NCI-H1436 (cell line): Measurements from ENCODE around the gene GORASP1.

Source experiments
- DNase-seq: peaks from one replicate; lab custom pipeline; 2025; lab: John Stamatoyannopoulos, UW

Gene GORASP1

DNA sequence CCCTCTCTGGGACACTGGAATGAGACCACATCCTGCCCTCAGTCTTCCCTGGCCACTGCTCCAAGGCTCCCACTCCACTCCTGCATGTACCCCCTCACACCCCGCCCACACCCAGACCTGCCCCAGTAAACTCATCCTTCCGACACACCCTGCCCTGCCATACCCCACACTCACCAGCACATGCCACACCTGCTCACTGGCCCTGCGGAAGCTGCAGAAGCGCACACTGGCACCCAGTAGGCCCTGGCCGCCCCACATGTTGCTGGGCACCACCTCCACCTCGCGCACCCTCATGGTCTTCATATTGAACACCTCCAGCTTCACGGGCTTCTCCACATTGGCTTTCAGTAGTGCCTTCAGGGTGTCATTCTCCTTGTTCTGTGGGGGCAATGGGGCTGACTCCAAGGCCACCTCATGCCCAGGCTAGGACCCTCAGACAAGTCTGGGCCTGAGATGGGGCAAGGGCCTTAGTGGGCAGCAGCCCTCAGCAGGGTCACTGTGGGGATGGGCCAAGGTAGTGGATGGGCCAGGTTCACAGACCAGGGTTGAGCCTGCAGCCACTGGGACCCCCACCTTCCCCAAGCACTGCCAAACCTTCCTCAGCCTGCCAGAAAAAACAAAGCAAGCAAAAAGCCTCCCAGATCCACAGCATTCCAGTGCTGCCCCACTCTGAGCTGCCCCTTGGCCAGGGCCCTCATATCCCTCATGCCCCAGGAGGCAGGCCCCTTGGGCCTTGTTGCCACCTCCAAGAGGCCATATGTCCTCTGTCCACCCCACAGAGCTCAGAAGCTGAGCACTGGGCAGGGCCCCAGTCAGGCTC is 4.7 kb downstream of the GORASP1 start:
- no peak for DNase-seq

DNA sequence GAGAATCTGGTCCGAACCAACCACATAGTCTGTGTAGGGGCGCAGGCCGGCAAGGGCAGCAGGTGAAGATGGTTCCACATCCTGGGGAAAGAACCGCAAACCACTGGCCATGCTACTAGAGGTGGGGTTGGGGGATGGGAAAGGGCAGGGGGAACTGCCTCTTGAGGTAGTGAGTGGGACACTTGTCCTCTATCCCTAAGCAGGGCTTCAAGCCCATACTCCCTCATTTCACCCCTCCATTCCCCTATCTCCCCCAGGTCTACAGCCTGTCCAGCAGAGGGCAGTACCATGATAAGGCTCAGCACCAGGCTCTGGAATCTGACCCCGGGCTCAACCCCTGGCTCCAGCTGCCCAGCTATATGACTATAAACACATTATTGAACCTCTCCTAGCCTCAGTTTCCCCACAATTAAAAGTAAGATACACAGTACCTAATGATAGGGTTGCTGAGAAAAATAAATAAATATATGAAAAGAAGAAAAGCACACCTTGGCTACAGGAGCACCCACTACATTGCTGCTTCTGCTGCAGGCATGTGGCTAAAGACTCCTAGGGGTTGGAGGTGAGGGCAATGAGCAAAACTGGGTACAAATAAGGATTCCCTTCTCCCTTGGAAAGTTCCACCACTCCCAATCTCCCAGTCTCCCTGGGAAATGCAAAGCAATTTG is 6.3 kb downstream of the GORASP1 start:
- DNase-seq = no peak

DNA sequence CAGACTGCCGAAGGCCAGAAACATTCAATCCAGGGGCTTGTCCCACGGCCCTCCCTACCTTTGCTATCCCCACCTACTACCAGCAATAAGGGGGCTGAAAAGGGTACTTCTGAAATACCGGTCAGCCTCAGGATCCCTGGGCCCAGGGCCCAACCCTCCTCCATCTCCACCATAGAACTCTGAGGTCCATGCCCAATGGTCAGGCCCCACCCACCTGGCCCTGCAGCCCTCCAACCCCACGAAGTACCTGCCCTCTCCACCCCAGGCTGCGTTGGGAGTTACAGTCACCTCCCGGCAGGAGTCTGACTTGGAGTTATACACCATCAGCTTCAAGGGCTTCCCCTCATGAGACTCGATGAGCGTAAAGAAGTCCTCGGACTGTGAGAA is 6.9 kb downstream of the GORASP1 start:
- DNase-seq = no peak

DNA sequence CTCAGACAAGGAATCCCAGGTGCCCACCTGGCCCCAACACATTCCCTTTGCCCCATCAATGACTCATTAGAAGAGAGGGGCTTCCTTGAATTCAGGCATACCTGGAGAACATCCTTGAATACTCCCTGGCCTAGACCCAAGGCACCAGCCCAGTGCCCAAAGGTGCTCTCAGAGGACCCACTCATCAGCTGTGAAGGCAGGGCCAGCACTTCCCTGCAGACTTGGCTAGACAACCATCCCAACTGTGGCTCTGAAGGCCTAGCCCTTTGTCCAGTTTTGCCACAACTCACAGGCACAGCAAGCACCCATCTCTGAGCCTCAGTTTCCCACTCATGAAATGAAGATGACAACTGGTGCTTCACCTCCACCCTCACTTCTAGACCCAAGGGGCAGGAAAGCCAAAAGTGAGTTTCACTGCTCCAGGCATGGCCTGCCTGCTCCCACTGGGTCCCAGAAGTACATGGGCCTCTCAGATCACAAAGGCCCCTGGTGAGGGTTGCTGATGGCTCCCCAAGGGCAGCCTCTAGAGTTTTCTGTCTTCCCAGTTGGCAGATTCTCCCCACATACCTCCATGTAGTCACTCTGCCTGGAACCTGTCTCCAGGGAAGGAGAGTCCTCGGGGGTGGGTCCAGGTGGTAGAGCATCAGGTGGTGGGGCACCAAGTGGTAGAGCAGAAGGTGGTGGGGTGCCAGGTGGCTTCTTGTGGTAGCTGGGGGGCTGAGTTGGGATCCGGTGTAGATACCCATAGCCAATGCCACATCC is 7.5 kb downstream of the GORASP1 start:
- DNase-seq = no peak

DNA sequence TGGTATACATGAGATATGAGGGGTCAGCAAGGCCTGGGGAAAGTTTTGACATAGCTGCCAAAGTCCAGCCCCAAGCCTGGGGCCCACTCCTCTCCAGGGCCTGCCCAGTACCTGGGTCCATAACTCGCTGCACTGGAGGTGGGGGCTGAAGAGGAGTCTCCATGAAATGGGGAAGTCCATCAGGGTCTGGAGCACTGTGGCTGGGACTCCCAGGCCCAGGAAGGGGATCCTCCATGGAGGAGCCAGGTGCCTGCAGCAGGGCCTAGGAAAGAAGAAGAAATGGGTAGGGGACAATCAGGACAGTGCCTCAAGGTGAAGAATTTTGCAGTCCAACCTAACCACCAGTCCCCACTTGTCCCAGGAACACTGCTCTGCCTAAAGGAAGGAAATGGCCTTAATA is 8.2 kb downstream of the GORASP1 start:
- no peak for DNase-seq

DNA sequence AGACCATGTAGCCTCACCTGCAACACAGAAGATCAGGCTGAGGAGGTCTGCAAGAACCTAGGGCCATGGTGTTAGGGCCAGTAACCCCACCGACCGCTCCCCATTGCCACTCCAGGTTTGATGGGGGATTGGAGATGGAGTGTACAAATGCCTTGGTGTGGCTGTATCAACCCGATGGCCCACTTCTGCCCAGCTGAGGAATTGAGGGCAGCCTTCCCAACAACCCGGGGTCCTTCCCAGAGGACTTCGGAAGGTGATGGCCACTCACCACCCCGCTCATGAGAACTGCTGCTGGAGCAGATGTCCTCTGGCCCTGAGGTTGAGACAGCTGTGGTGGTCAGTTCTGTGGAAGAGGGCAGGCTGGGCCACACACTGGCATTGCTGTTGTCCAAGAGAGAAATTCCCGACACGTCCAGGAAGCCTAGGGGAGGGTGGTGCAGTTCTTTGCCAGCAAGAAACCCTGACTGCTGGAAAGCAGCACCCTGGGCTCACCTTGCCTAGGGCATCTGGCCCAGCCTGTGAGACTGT is 8.9 kb downstream of the GORASP1 start:
- DNase-seq = no peak

DNA sequence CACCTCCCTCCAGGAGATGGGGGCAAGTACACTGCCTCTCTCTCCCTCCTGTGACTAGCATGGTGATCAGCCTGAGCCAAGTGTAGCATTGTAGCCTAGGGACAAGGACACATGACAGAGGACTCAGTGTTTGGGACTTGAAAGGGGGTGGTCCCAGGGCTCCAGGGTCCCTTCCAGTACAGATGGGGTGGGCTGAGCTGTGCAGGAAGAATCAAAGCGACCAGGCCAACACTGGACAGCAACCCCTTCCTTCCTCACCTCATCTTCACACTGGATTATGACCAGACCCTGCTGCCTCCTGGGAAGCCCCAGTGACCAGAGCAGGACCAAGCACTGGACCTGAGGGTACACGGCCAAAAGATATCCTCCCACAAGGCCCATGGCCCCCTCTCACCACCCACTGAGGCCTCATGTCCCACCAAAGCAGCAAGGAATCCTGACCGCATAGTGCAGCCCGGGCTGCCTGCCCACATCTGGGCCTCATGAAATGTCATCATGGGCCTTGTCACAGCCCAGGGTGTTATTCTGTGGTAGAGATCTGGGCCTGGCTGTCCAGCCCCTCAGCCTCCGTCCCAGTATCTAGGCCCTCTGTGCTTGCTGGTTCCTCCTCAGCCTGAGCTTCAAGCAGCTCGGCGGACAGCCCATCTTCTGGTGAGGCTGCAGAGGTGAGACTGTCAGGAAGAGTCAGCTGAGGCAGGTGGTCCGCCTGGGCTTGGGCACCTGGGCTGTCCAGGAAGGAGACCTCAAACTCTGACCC is 9.5 kb downstream of the GORASP1 start:
- no peak for DNase-seq

DNA sequence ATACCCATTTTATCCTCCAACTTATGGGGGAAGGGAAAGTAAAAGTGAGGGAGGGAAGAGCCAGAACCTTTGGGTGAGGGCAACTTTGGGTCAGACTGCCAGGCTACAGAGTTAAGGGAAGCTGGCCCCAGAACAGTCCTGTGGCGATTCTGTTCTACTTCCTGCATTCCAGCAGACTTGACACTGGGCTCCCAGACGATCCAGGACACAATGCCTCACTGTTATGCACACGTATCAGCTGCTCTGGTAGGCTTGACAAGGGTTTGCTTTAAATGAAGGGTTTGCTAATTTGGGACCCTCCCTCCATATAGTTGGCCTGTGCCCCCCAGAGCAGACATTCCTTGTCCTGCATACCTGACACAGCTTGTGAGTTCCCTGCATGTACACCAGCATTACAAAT is 10.7 kb downstream of the GORASP1 start:
- DNase-seq = no peak

DNA sequence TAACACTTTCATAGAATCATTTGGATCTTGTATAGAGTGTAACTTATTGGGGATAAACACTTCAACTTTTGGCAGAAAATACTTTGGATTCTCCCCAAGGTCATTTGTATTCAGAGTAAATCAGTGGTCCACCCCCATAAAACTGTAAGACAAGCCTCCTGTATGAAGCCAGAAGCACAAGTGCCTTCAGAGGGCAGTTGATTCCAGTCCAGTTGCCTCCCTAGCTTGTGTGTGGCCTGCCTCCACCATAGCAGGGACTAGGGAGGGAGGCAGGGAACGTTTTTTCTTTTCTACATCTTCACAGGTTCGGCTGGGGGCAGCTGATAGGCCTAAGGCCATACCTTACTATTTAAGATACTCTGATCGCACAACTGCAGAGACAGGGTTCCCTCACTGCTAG is 11.6 kb downstream of the GORASP1 start:
- DNase-seq = no peak

DNA sequence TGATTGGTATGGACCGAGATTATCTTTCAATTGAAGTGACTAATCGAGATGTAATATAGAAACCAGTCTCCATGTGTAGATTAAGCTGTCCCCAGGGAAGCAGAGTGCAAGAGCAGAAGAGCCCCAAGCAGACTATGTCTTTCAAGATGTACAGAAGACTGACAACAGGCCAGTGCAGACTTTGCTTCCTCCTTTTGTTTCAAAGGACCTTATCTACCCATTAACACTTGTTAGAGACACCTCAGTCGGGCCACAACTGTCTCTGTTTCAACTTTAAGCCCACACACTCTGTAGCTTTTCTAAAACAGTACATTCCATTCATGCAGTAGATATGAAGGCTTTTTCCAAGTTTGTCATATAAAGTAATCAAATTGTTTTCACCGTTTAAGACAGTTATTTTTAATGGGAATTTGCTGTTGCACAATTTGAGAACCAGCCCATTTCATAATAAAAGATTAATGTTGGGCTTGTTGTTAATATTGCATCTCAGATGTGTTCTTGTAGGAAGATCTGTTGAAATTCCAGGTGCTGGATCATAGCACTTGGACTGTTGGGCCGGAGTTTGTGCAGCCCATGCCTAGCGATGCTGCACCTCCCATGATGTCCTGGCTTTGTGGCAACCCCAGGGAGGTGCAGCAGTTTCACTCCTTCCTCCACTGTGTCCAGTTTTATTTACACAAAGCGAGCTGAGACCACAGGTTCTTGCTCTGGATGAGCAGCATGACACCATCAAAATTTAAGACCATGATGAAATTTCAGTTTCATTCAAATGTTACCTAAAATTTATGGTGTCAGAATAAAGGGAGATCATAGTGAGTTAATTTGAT is 12.4 kb downstream of the GORASP1 start:
- DNase-seq = no peak

DNA sequence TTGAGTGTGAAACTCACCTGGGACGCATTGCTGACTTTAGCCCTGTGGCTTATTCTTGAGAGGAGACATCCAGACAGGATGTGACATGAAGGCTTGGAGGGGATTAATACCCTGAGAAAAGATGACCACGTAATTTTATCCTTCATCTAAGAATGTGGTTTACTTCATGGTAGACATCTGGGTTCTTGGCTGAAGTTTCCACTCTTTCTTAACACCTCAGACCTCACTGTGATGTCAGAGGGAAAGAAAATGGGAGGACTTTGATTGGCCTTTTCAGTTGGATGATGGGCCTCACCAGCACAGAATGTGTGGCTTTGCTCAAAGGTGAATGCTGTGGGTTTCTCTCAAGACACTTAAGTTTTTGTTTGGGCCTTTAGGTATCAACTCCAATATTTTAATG is 16.5 kb downstream of the GORASP1 start:
- DNase-seq = no peak

DNA sequence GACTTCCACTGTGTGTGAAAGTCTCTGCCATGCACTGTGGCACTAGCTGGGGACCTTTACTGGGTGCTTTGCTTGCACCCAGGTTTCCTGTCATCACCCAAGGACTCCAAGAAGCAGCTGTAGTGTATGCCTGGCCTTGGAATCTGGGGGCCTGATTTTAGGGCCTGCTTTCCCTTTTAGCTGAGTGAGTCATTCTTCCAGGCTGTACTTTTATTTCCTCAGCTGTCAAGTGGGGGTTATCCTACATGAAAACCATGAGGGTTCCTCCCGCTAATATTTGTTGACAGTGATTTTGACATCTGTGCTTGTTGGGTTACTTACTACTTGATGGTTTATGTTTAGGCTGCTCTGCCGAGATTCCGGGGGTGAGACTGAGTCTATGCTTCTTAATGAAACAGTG is 18.5 kb downstream of the GORASP1 start:
- no peak for DNase-seq

DNA sequence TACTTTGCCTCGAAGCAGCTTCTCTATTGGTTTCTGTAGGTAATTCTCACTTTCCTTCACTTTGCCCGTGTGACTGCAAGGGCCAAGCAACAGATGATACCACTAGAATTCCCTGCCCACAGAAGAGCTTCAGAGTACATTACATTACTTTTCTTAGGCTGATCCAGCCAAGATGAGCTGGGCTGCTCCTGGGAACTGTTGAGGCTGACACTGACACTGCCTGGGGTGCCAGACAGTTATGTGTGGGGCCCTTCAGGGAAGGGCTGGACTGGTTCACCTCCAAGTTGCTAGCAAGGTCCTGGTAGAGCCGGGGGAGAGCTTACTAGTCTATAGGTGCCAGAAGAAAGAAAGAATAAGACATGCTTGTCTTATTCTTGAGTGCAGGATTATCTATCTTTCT is 19.0 kb downstream of the GORASP1 start:
- no peak for DNase-seq

DNA sequence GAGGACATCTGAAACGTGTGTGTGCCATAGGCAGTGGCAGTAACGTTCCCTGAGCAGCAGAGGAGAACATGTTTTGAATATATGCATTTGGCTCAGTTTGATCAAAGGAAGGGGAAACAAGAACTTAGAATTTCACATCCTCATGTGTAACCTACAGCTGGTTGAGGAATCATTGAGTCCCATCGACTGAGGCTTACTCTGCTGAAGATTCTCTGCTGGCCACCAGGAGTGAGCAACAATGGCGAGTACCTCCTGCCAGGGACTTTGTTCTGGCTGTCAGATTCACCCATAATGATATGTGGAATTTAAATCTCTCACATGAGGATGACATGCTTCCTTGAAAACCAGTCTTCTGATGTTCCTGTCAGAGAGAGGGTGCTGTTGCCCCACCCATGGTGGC is 21.3 kb downstream of the GORASP1 start:
- no peak for DNase-seq

DNA sequence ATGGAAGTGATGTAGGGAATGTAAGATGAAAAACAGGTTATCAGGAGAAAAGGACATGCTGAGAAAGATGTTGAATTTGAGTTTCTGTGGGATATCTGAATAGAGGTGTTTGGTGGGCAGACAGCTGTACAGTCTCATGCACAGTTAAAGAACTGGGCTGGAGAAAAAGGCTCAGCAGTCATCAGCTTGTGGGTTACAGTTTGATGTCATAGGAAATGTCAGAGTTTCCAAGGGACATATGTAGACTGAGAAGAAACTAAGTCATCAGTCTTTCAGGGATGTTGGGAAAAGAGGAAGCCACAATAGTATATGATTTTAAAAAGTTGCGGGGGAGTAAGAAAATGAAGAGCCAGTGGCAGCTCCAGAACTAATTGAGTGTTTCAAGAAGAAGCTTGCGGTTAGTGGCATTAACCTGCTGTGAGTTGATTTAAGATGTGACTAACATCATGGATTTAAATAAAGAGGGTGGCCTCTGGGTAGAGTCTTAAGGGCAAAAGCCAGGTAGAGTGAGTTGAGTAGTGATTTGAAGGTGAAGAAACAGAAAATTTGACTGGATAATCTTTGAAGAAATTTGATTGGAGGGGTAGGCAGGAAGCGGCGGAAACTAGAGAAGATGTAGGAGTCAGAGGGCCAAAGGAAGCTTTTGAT is 24.6 kb downstream of the GORASP1 start:
- DNase-seq = no peak

DNA sequence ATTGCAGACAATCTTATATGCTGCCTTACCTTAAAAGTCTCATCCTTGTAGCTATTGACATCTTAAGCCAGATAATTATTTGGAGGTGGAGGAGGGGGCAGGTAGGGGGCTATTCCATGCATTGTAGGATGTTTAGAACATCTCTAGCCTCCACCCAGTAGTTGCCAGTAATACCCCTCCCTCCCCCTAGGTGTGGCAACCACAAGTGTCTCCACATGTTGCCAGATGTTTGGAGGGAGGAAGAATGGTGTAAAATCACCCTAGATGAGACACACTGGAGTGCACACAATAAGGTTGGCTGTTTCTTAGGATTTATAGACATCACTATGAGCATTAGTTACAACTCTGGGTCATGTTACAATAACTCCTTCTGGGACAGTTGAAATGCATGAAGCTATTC is 27.4 kb downstream of the GORASP1 start:
- no peak for DNase-seq

DNA sequence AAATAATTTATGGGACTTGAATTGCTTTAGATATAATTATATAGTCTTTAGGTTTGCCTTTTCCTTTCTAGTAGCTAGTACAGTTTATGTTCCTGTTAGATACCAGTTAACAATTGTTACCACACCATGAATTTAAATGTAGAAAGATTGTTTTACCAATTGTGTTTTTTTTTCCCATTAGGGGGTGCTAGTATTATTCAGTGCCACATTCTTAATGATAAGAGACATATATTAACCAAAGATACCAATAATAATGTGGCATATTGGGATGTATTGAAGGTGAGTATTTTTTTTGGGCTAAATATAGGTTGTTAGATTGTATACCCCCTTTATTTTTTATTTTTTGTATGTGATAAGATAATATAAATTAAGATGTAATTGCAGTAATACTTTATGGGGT is 27.9 kb downstream of the GORASP1 start:
- DNase-seq = no peak

DNA sequence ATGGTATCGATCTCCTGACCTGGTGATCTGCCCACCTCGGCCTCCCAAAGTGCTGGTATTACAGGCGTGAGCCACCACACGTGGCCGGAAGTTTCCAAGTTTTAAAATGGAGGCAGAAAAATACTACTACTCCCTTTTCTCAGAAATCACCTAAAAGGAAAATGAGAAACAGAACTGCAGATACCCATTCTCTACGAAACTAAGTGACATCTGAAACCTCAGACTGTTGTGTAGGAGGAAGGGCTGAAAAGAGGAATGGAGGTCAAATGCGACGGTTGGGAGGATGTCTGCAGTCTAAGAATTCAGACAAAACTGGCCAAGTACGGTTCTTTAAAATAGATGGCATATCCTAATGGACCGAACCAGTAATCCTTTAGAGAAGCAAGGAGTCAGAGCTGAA is 31.5 kb downstream of the GORASP1 start:
- no peak for DNase-seq

DNA sequence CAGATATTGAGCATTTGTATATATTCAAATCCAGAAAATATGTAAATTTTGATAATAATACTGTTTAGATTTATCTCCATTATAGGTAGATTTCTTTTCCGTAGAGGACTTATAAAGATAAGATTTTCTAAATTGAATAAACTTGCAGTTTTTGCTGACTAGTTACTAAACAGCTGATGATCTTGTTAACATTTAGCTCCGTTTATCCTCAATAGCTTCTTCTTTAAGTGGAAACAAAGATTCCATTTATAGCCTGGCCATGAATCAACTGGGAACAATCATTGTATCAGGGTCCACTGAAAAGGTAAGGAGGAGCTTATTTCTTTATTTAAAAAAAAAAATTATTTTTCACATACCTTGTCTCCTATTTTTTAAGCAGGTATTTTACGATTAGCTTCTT is 38.9 kb downstream of the GORASP1 start:
- DNase-seq = no peak

DNA sequence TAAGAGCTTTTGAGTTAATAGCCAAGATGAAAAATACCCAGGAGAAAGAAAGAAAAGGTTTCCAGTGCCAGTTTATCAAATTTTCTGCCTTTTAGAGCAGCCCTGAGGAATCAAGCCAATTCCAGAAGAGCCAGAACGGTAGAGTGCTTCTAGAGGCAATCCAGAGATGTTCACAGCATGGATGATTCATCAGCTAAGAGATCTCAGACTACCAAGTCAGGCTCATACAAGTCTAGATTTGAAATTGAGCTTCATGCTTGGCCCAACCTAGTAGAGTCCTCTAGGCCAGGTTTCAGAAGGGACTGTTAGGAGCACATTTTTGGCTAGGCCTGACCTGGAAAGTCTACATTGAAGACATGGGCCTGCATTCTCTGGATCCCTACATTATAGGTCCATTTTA is 40.1 kb downstream of the GORASP1 start:
- DNase-seq = no peak

DNA sequence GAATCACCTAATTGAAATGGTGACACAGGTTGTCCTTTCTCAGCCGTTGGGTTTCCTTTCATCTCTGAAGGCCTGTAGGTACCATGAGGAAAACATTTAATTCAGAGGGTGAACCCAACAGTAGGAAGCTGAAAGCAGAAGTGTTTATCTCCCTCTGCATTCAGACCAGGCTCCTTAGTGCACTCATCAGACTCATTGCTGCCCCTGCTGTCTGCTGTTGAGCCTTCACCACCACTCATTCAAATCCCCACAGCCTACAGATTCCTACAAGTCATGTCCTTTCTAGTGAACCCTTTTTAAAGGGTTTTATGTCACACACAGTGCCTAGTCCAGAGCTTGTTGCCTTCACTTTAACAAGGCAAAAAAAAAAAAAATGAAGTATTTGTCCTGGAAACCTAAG is 42.2 kb downstream of the GORASP1 start:
- no peak for DNase-seq
